ENCODE measurements around the gene TMEM245. TPM values are rescaled to one million over a fixed set of nuclear protein-coding genes. Genes with fewer than 3 reads are reported as not detected.

TMEM245 gene
- total and polyA plus RNA-seq, 2 donors (not counting 3 experiments of a cell fraction or from before 2014, with no cell fraction given), result 44.2 to 48.0 TPM

DNA sequence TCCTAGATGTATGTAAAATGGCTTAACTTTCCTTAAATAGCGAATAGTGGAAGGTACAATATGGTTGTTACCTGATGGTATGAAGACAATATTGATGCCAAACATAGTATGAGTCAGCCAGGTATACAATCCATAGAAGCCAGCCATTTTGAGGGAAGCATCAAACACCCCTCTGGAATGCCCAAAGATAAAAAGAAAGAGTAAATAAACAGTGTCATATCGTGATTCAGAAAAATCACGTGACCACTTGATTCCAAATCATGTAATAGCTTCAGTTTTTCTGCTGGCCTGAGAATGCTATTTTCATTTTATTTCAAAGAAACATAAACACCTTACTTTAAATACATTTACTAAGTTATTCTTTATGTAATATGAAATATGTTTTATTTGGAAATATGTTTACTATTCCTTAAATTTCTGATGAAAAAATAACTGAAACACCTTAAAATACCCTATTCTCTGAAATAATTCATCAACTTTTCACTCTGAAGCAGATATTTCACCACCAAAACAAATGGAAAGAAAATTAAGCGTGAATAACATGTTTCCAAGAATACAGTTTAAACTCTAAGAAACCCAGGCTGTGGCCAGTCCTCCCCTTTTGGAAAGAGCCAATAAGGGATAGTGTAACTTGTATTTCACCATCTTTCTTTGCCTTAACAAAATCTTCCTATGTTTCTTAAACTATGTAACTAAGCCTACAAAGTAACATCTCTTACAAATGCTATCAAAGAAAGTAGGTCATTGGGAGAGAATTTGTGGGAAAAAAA lies 81.6 kb downstream of the TMEM245 start:
- BruUV-seq (replicated peaks), result no TSS peak
- dilution Hi-C loops (cut with MboI; ENCODE audit: extremely low pct_ligation_motif_present, low sequenced_read_pairs), result no loop called here

More for the DNA sequence above, 81.6 kb downstream of the TMEM245 start:
- TF ChIP-seq GATA2 (IDR thresholded peaks at IDR 0.05; ENCODE audit: insufficient read depth, insufficient read length, low read depth, low read length) (no peak), MYC (IDR thresholded peaks at IDR 0.05; ENCODE audit: low read depth, low read length) (no peak), EZH2 (IDR thresholded peaks at IDR 0.05; ENCODE audit: borderline replicate concordance, low read depth, low read length, severe bottlenecking) (no peak), POLR2AphosphoS5 (IDR thresholded peaks at IDR 0.05; ENCODE audit: insufficient read depth, low read depth, low read length) (no peak), JUN (IDR thresholded peaks at IDR 0.05; ENCODE audit: borderline replicate concordance, insufficient read depth, insufficient read length, low read depth) (no peak), POLR2A (IDR thresholded peaks at IDR 0.05; ENCODE audit: low read depth, low read length) (no peak), FOS (IDR thresholded peaks at IDR 0.05; ENCODE audit: borderline replicate concordance, insufficient read depth, low read length) (no peak)
- TF ChIP-seq, protein P1, sequence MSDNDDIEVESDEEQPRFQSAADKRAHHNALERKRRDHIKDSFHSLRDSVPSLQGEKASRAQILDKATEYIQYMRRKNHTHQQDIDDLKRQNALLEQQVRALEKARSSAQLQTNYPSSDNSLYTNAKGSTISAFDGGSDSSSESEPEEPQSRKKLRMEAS (IDR thresholded peaks at IDR 0.05; ENCODE audit: insufficient read depth, insufficient read length), result no peak
- TF ChIP-seq, protein P2, sequence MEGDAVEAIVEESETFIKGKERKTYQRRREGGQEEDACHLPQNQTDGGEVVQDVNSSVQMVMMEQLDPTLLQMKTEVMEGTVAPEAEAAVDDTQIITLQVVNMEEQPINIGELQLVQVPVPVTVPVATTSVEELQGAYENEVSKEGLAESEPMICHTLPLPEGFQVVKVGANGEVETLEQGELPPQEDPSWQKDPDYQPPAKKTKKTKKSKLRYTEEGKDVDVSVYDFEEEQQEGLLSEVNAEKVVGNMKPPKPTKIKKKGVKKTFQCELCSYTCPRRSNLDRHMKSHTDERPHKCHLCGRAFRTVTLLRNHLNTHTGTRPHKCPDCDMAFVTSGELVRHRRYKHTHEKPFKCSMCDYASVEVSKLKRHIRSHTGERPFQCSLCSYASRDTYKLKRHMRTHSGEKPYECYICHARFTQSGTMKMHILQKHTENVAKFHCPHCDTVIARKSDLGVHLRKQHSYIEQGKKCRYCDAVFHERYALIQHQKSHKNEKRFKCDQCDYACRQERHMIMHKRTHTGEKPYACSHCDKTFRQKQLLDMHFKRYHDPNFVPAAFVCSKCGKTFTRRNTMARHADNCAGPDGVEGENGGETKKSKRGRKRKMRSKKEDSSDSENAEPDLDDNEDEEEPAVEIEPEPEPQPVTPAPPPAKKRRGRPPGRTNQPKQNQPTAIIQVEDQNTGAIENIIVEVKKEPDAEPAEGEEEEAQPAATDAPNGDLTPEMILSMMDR (IDR thresholded peaks at IDR 0.05; ENCODE audit: extremely low read depth in 1 of 2, insufficient read depth in 1 of 2, low read depth in 1 of 2, low read length in 2 of 2), result no peak
- peaks cover 4% of the 10 kb centered on the region for H3K79me2 ChIP-seq (ENCODE audit: control insufficient read depth, insufficient read depth, low read length)
- DNase-seq (ENCODE audit: low read depth, low spot score) (no peak), FAIRE-seq (no peak)
- H3K9ac ChIP-seq (replicated peaks; ENCODE audit: extremely low read depth, insufficient read depth, low read length), result no peak overlapping the region
- H4K20me1 ChIP-seq (replicated peaks; ENCODE audit: control insufficient read depth, extremely low read depth, insufficient read depth, low read length), result no peaks in the 10 kb centered on the region
- no peaks in the 10 kb centered on the region for H3K27me3 ChIP-seq (ENCODE audit: control insufficient read depth in 2 of 2, insufficient read depth in 2 of 2, low read length in 2 of 2)
- peaks cover 42% of the 10 kb centered on the region for H3K4me1 ChIP-seq (ENCODE audit: control insufficient read depth, extremely low read depth, insufficient read depth, low read length)
- no peak overlapping the region for H2AFZ ChIP-seq (ENCODE audit: low read depth, low read length)
- POLR2A ChIA-PET, result no interaction called here
- H3K36me3 ChIP-seq (ENCODE audit: control insufficient read depth in 2 of 2, extremely low read depth in 1 of 2, insufficient read depth in 2 of 2, low read length in 2 of 2), result peaks cover 2 to 4% of the 10 kb centered on the region in 2 experiments
- H3K4me3 ChIP-seq (replicated peaks in 1 of 3; ENCODE audit: insufficient read depth in 1 of 3, low read depth in 1 of 3, low read length in 3 of 3), result no peak overlapping the region
- intact Hi-C loops (cut with micrococcal nuclease), result loop anchor here (2.0 kb wide), 2 partner anchors 61 to 73 kb away; no protein-coding TSS in a partner anchor
- no peak overlapping the region for H3K4me2 ChIP-seq (ENCODE audit: insufficient read depth, low read length)
- CTCF ChIA-PET, result no interaction called here
- H3K27ac ChIP-seq (ENCODE audit: insufficient read depth, low read depth, low read length), result no peak overlapping the region
- no peaks in the 10 kb centered on the region for H3K9me1 ChIP-seq (replicated peaks; ENCODE audit: control insufficient read depth, extremely low read depth, insufficient read depth, low read length)
- no peaks in the 10 kb centered on the region for H3K9me3 ChIP-seq (replicated peaks; ENCODE audit: control insufficient read depth, insufficient read depth, low read length)
